Jurkat, Clone E6-1 (cell line): Measurements from ENCODE around the gene PGAP3.

Experiments
- DNase-seq: peaks from one replicate; pipeline ENCODE4 v3.0.0-alpha.2; 2011; ENCODE audit warnings: low read depth, low spot score
- H3K4me3 ChIP-seq: 2 replicates; pipeline ENCODE4 v1.5.1; 2011; ENCODE audit warnings: mild to moderate bottlenecking, low read length, control low read depth, moderate library complexity

Gene PGAP3

GRCh38 chr17:39647256-39647655 lies 40.6 kb downstream of the PGAP3 start:
- H3K4me3 ChIP-seq, result no peak overlapping the region
- no peak for DNase-seq

- DNase-seq, result no peak
- H3K4me3 ChIP-seq, result no peak overlapping the region
These were observed 44.6 kb downstream of the PGAP3 start for GRCh38 chr17:39643271-39643670.

GRCh38 chr17:39642291-39643074 lies 45.4 kb downstream of the PGAP3 start:
- no peak for DNase-seq
- no peak overlapping the region for H3K4me3 ChIP-seq

- DNase-seq, result no peak
- no peak overlapping the region for H3K4me3 ChIP-seq
These were observed 46.0 kb downstream of the PGAP3 start for GRCh38 chr17:39641883-39642282.

GRCh38 chr17:39641097-39641496 lies 46.8 kb downstream of the PGAP3 start:
- no peak for DNase-seq
- H3K4me3 ChIP-seq, result no peak overlapping the region

GRCh38 chr17:39640591-39641031 lies 47.2 kb downstream of the PGAP3 start:
- no peak for DNase-seq
- H3K4me3 ChIP-seq, result no peak overlapping the region

- H3K4me3 ChIP-seq, result no peak overlapping the region
- DNase-seq, result no peak
These were observed 48.0 kb downstream of the PGAP3 start for GRCh38 chr17:39639566-39640458.

- no peak for DNase-seq
- no peak overlapping the region for H3K4me3 ChIP-seq
These were observed 48.8 kb downstream of the PGAP3 start for GRCh38 chr17:39639043-39639442.

- no peak for DNase-seq
- peak overlapping the region; percentile 91 for H3K4me3 ChIP-seq
These were observed 49.5 kb downstream of the PGAP3 start for GRCh38 chr17:39638317-39638716.

- H3K4me3 ChIP-seq, result peak within 1 kb of the TSS; percentile 91
- peak; percentile 79 for DNase-seq
These were observed 50.7 kb downstream of the PGAP3 start, which contains the start of gene STARD3 for GRCh38 chr17:39636927-39637736. Gene STARD3 (plus strand): TSS chr17:39637144. CDS start chr17:39653532, 16,388 bp downstream.

GRCh38 chr17:39636587-39636926 lies 51.3 kb downstream of the PGAP3 start:
- peak overlapping the region; percentile 91 for H3K4me3 ChIP-seq
- no peak for DNase-seq

- H3K4me3 ChIP-seq, result no peak overlapping the region
- DNase-seq, result no peak
These were observed 52.2 kb downstream of the PGAP3 start for GRCh38 chr17:39635614-39636176.

GRCh38 chr17:39634384-39634871 lies 53.4 kb downstream of the PGAP3 start:
- no peak for DNase-seq
- H3K4me3 ChIP-seq, result no peak overlapping the region

- no peak overlapping the region for H3K4me3 ChIP-seq
- no peak for DNase-seq
These were observed 54.2 kb downstream of the PGAP3 start for GRCh38 chr17:39633570-39634183.

- DNase-seq, result no peak
- no peak overlapping the region for H3K4me3 ChIP-seq
These were observed 55.5 kb downstream of the PGAP3 start for GRCh38 chr17:39632153-39632941.

GRCh38 chr17:39631403-39631802 lies 56.5 kb downstream of the PGAP3 start:
- H3K4me3 ChIP-seq, result no peak overlapping the region; the same call in 1 of the 2 replicates
- DNase-seq, result no peak

- H3K4me3 ChIP-seq, result no peak overlapping the region
- DNase-seq, result no peak
These were observed 58.0 kb downstream of the PGAP3 start for GRCh38 chr17:39629898-39630297.

GRCh38 chr17:39629494-39629880 lies 58.4 kb downstream of the PGAP3 start:
- DNase-seq, result no peak
- no peak overlapping the region for H3K4me3 ChIP-seq
